Smooth muscle cell (in vitro differentiated cells): ENCODE data around the gene PDLIM5. TPM values are rescaled to one million over a fixed set of nuclear protein-coding genes. Genes with fewer than 3 reads are reported as not detected.

Source experiments
- DNase-seq: peaks from one replicate; lab custom pipeline; 2025; ENCODE audit not compliant: unreplicated experiment; lab: John Stamatoyannopoulos, UW
- H2AFZ ChIP-seq: fragments of 200-600 bp; sonication (generic); 2 replicates; pipeline ENCODE4 v1.6.0; 2016; ENCODE audit warnings: antibody characterized with exemption, low read depth, mild to moderate bottlenecking
- H3F3A ChIP-seq: fragments of 200-600 bp; sonication (generic); 2 replicates; pipeline ENCODE4 v1.6.0; 2017; ENCODE audit warnings: antibody characterized with exemption, low read depth
- H3K27ac ChIP-seq: fragments of 200-600 bp; sonication (generic); 2 replicates; pipeline ENCODE4 v1.5.1; 2016; ENCODE audit warnings: low read depth, mild to moderate bottlenecking
- H3K27me3 ChIP-seq: fragments of 200-600 bp; sonication (generic); 2 replicates; pipeline ENCODE4 v1.6.1; 2016; ENCODE audit warnings: low read depth, mild to moderate bottlenecking
- H3K36me3 ChIP-seq: fragments of 200-600 bp; sonication (generic); 2 replicates; pipeline ENCODE4 v1.5.1; 2016; ENCODE audit warnings: low read depth
- H3K4me1 ChIP-seq: fragments of 200-600 bp; sonication (generic); 2 replicates; pipeline ENCODE4 v1.5.1; 2016; ENCODE audit warnings: low read depth
- H3K4me2 ChIP-seq: fragments of 200-600 bp; sonication (generic); 2 replicates; pipeline ENCODE4 v1.6.0; 2016; ENCODE audit warnings: mild to moderate bottlenecking
- H3K4me3 ChIP-seq: fragments of 200-600 bp; sonication (generic); 2 replicates; pipeline ENCODE4 v1.5.1; 2016; ENCODE audit warnings: mild to moderate bottlenecking
- H3K79me2 ChIP-seq: fragments of 200-600 bp; sonication (generic); 2 replicates; pipeline ENCODE4 v1.6.0; 2016; ENCODE audit warnings: low read depth, mild to moderate bottlenecking
- H3K9ac ChIP-seq: fragments of 200-600 bp; sonication (generic); 2 replicates; pipeline ENCODE4 v1.6.0; 2016; ENCODE audit warnings: low read depth
- H3K9me3 ChIP-seq: fragments of 200-600 bp; sonication (generic); replicated peaks from 2 replicates; pipeline ENCODE4 v1.5.1; 2016; ENCODE audit warnings: low read depth
- H4K20me1 ChIP-seq: fragments of 200-600 bp; sonication (generic); 2 replicates; pipeline ENCODE4 v1.6.0; 2016; ENCODE audit warnings: low read depth
- CTCF ChIP-seq: fragments of 200-600 bp; sonication (generic); IDR thresholded peaks from 2 replicates; pipeline ENCODE4 v1.5.1; 2017; ENCODE audit warnings: borderline replicate concordance, mild to moderate bottlenecking, antibody characterized with exemption; ENCODE audit not compliant: insufficient read depth, poor library complexity, severe bottlenecking
- WGBS: methylation state at CpG from one replicate; pipeline ENCODE4 v1.1.7; 2016; ENCODE audit warnings: low lambda C conversion rate; 5-methylcytosine and 5-hydroxymethylcytosine counted together
- polyA plus RNA-seq: library from polyadenylated mRNA; unstranded; fragments of >200 nt; fragmentation: Nextera tagmentation; extraction: Ambion mirVana; gene quantifications from 2 replicates; pipeline ENCODE4 v1.2.1, GENCODE V29; 2016
- total RNA-seq: library from RNA; depleted of rRNA; stranded (reverse); fragments of >200 nt; gene quantifications from 2 replicates; pipeline ENCODE4 v1.2.3, GENCODE V29; 2014

PDLIM5 gene
- total and polyA plus RNA-seq, 2 experiments from 2014 or later = 129 to 150 TPM

- DNase-seq = no peak
- WGBS = 41% methylated on average over 1 of the region's 1 CpG
- H3K4me3 ChIP-seq = no peak overlapping the region
Measured at GRCh38 chr4:94588896-94589693, 137.4 kb downstream of the PDLIM5 start.

GRCh38 chr4:94590493-94590892, 138.8 kb downstream of the PDLIM5 start:
- H4K20me1 ChIP-seq = no peaks in the 10 kb centered on the region
- no peak overlapping the region for H3K9ac ChIP-seq
- H3K36me3 ChIP-seq = peaks cover 14% of the 10 kb centered on the region
- H3K27ac ChIP-seq = no peak overlapping the region
- TF ChIP-seq CTCF = no peak
- no peak overlapping the region for H3K4me3 ChIP-seq
- no peaks in the 10 kb centered on the region for H3K9me3 ChIP-seq
- 72% methylated on average over 2 of the region's 2 CpGs for WGBS
- H3K79me2 ChIP-seq = peaks cover 19% of the 10 kb centered on the region
- no peaks in the 10 kb centered on the region for H3K4me1 ChIP-seq
- H3K4me2 ChIP-seq = no peak overlapping the region
- H2AFZ ChIP-seq = no peak overlapping the region
- peaks cover 5% of the 10 kb centered on the region for H3F3A ChIP-seq
- no peaks in the 10 kb centered on the region for H3K27me3 ChIP-seq
- no peak for DNase-seq

More at GRCh38 chr4:94588896-94589693, 137.4 kb downstream of the PDLIM5 start:
- H2AFZ ChIP-seq = no peak overlapping the region
- no peak for TF ChIP-seq CTCF
- no peak overlapping the region for H3K4me2 ChIP-seq
- H3K9me3 ChIP-seq = no peaks in the 10 kb centered on the region
- no peaks in the 10 kb centered on the region for H3K27me3 ChIP-seq
- no peak overlapping the region for H3K9ac ChIP-seq
- H3F3A ChIP-seq = peaks cover 5% of the 10 kb centered on the region
- H3K27ac ChIP-seq = no peak overlapping the region
- H3K79me2 ChIP-seq = peaks cover 18% of the 10 kb centered on the region
- no peaks in the 10 kb centered on the region for H3K4me1 ChIP-seq
- peaks cover 15% of the 10 kb centered on the region for H3K36me3 ChIP-seq
- H4K20me1 ChIP-seq = no peaks in the 10 kb centered on the region

GRCh38 chr4:94591289-94591688, 139.5 kb downstream of the PDLIM5 start:
- no peak overlapping the region for H2AFZ ChIP-seq
- no peak overlapping the region for H3K27ac ChIP-seq
- no peaks in the 10 kb centered on the region for H3K4me1 ChIP-seq
- H3F3A ChIP-seq = peaks cover 5% of the 10 kb centered on the region
- peaks cover 19% of the 10 kb centered on the region for H3K79me2 ChIP-seq
- H3K36me3 ChIP-seq = peaks cover 10% of the 10 kb centered on the region
- no peak overlapping the region for H3K4me3 ChIP-seq
- peaks cover 5% of the 10 kb centered on the region for H4K20me1 ChIP-seq
- WGBS = 72% methylated on average over 2 of the region's 2 CpGs
- no peak for DNase-seq
- TF ChIP-seq CTCF = no peak
- H3K27me3 ChIP-seq = no peaks in the 10 kb centered on the region
- H3K9ac ChIP-seq = no peak overlapping the region
- H3K4me2 ChIP-seq = no peak overlapping the region
- no peaks in the 10 kb centered on the region for H3K9me3 ChIP-seq

GRCh38 chr4:94595013-94595412, 143.3 kb downstream of the PDLIM5 start:
- H3F3A ChIP-seq = peaks cover 5% of the 10 kb centered on the region
- peaks cover 5% of the 10 kb centered on the region for H3K36me3 ChIP-seq
- no peak for TF ChIP-seq CTCF
- no peak overlapping the region for H2AFZ ChIP-seq
- DNase-seq = no peak
- H3K4me1 ChIP-seq = no peaks in the 10 kb centered on the region
- H3K4me2 ChIP-seq = no peak overlapping the region
- no peaks in the 10 kb centered on the region for H3K9me3 ChIP-seq
- no peak overlapping the region for H3K4me3 ChIP-seq
- peaks cover 12% of the 10 kb centered on the region for H3K79me2 ChIP-seq
- 78% methylated on average over 1 of the region's 1 CpG for WGBS
- H4K20me1 ChIP-seq = peaks cover 6% of the 10 kb centered on the region
- H3K27me3 ChIP-seq = no peaks in the 10 kb centered on the region
- H3K9ac ChIP-seq = no peak overlapping the region
- H3K27ac ChIP-seq = peak overlapping the region; percentile 22
